SK-N-SH (cell line): ENCODE data around the gene GABRG3. TPM values are rescaled to one million over a fixed set of nuclear protein-coding genes. Genes with fewer than 3 reads are reported as not detected.

Experiments
- CTCF ChIA-PET: fragments of 300-600, 350-600 bp; formaldehyde crosslinking; extraction: SDS; loops from one replicate; lab custom pipeline; 2021; lab: Yijun Ruan, JAX
- POLR2A ChIA-PET: fragments of 350-600 bp; sonication (Branson Sonifier 250); formaldehyde crosslinking; extraction: SDS; loops from one replicate; lab custom pipeline; 2020; ENCODE audit warnings: antibody characterized with exemption, inconsistent platforms; lab: Yijun Ruan, JAX
- DNase-seq: peaks from one replicate; pipeline ENCODE4 v3.0.0; 2012
- H2AFZ ChIP-seq: fragments of 200-600 bp; sonication (generic); 2 replicates; pipeline ENCODE4 v1.8.1; 2016; ENCODE audit warnings: antibody characterized with exemption, mild to moderate bottlenecking, low read depth
- H3F3A ChIP-seq: fragments of 200-600 bp; sonication (generic); replicated peaks from 2 replicates; pipeline ENCODE3; 2016; ENCODE audit warnings: antibody characterized with exemption, mild to moderate bottlenecking; ENCODE audit not compliant: insufficient read depth
- H3K27ac ChIP-seq, 2 experiments: fragments of 200-500 bp in 1 of 2; fragments of 200-600 bp in 1 of 2; sonication (Bioruptor generic) in 1 of 2; sonication (generic), shearing (Covaris generic) in 1 of 2; 2 replicates each; pipeline versions ENCODE4 v1.5.1 to v1.6.1; 2014 to 2016; ENCODE audit warnings: low read depth in 2 of 2, inconsistent platforms in 1 of 2, low read length in 1 of 2, mild to moderate bottlenecking in 1 of 2, mixed read lengths in 1 of 2
- H3K27me3 ChIP-seq: fragments of 200-600 bp; sonication (generic), shearing (Covaris generic); 2 replicates; pipeline ENCODE4 v1.6.1; 2016; ENCODE audit warnings: mixed run types; ENCODE audit not compliant: insufficient read depth
- H3K36me3 ChIP-seq, 2 experiments: fragments of 200-500 bp in 1 of 2; fragments of 200-600 bp in 1 of 2; sonication (Bioruptor generic) in 1 of 2; sonication (generic) in 1 of 2; replicated peaks in 1 of 2; 2 replicates each; pipeline versions ENCODE3 to v1.5.1; 2014 to 2016; ENCODE audit warnings: low read length in 1 of 2, mild to moderate bottlenecking in 1 of 2; ENCODE audit not compliant: insufficient read depth in 2 of 2, control insufficient read depth in 1 of 2
- H3K4me1 ChIP-seq, 2 experiments: fragments of 200-500 bp in 1 of 2; fragments of 200-600 bp in 1 of 2; sonication (Bioruptor generic) in 1 of 2; sonication (generic), shearing (Covaris generic) in 1 of 2; 2 replicates each; pipeline versions ENCODE4 v1.5.1 to v1.6.1; 2014 to 2016; ENCODE audit warnings: low read depth in 1 of 2, low read length in 1 of 2, mixed run types in 1 of 2; ENCODE audit not compliant: insufficient read depth in 2 of 2, control insufficient read depth in 1 of 2
- H3K4me2 ChIP-seq: fragments of 200-600 bp; sonication (generic), shearing (Covaris generic); 2 replicates; pipeline ENCODE4 v1.6.1; 2017; ENCODE audit warnings: mixed run types
- H3K4me3 ChIP-seq, 2 experiments: fragments of 200-500 bp in 1 of 2; fragments of 200-600 bp in 1 of 2; sonication (Bioruptor generic) in 1 of 2; sonication (generic), shearing (Covaris generic) in 1 of 2; 2 replicates each; pipeline versions ENCODE4 v1.5.1 to v1.8.1; 2014 to 2016; ENCODE audit warnings: low read depth in 2 of 2, inconsistent platforms in 1 of 2, low read length in 1 of 2, mild to moderate bottlenecking in 1 of 2, mixed read lengths in 1 of 2, moderate library complexity in 1 of 2
- H3K79me2 ChIP-seq: fragments of 200-600 bp; sonication (generic); 2 replicates; pipeline ENCODE4 v1.8.1; 2017; ENCODE audit warnings: mild to moderate bottlenecking; ENCODE audit not compliant: insufficient read depth
- H3K9ac ChIP-seq: fragments of 200-600 bp; sonication (generic); 2 replicates; pipeline ENCODE4 v1.6.1; 2017; ENCODE audit warnings: mixed run types
- H3K9me2 ChIP-seq: fragments of 200-600 bp; sonication (generic); 2 replicates; pipeline ENCODE4 v1.6.1; 2017; ENCODE audit warnings: mixed run types
- H3K9me3 ChIP-seq: fragments of 200-600 bp; sonication (generic); 2 replicates; pipeline ENCODE4 v1.6.1; 2017; ENCODE audit warnings: mixed run types, mild to moderate bottlenecking, moderate library complexity
- H4K20me1 ChIP-seq: fragments of 200-600 bp; sonication (generic); 2 replicates; pipeline ENCODE4 v1.6.1; 2017; ENCODE audit warnings: mild to moderate bottlenecking, mixed run types; ENCODE audit not compliant: insufficient read depth
- FOXM1 ChIP-seq: IDR thresholded peaks from 2 replicates; pipeline ENCODE4 v1.4.0; 2012; ENCODE audit warnings: low read depth, mild to moderate bottlenecking
- GABPA ChIP-seq: IDR thresholded peaks from 2 replicates; pipeline ENCODE4 v1.4.0; 2012; ENCODE audit warnings: low read depth, mild to moderate bottlenecking
- NFIC ChIP-seq: IDR thresholded peaks from 2 replicates; pipeline ENCODE4 v1.4.0; 2012; ENCODE audit warnings: borderline replicate concordance
- NRF1 ChIP-seq: IDR thresholded peaks from 2 replicates; pipeline ENCODE4 v1.6.1; 2012; ENCODE audit warnings: low read depth, mild to moderate bottlenecking, low read length
- RAD21 ChIP-seq: IDR thresholded peaks from 2 replicates; pipeline ENCODE4 v1.6.1; 2012; ENCODE audit warnings: mild to moderate bottlenecking, low read length
- RCOR1 ChIP-seq: fragments of 150-350 bp; IDR thresholded peaks from 2 replicates; pipeline ENCODE4 v1.6.1; 2017; ENCODE audit warnings: antibody characterized with exemption, low read length
- RFX5 ChIP-seq: IDR thresholded peaks from 2 replicates; pipeline ENCODE4 v1.6.1; 2012; ENCODE audit warnings: mild to moderate bottlenecking, improper control_type of control experiment, low read length
- RXRA ChIP-seq: IDR thresholded peaks from 2 replicates; pipeline ENCODE4 v1.4.0; 2012; ENCODE audit warnings: low read depth, mild to moderate bottlenecking, borderline replicate concordance
- SIN3A ChIP-seq: IDR thresholded peaks from 2 replicates; pipeline ENCODE4 v1.6.1; 2012; ENCODE audit warnings: low read depth, mild to moderate bottlenecking, low read length, moderate library complexity, borderline replicate concordance
- SMC3 ChIP-seq: IDR thresholded peaks from 2 replicates; pipeline ENCODE4 v1.6.1; 2012; ENCODE audit warnings: low read depth, low read length, improper control_type of control experiment
- TEAD4 ChIP-seq: IDR thresholded peaks from 2 replicates; pipeline ENCODE4 v1.4.0; 2012; ENCODE audit warnings: mild to moderate bottlenecking, borderline replicate concordance; ENCODE audit not compliant: insufficient read depth
- WGBS: methylation state at CpG from one replicate; pipeline ENCODE4 v1.1.6; 2017; ENCODE audit warnings: low lambda C conversion rate; 5-methylcytosine and 5-hydroxymethylcytosine counted together
- polyA plus RNA-seq, 3 experiments: library from polyadenylated mRNA; depleted of rRNA; stranded (reverse); fragments of >200 nt; gene quantifications; 2 replicates each; pipeline ENCODE4 v1.2.3, GENCODE V29; 2012

Gene GABRG3
- polyA plus RNA-seq, 1 of the 3 experiments (the other 2 are of a cell fraction), result not detected

- H3K9me3 ChIP-seq, result 0 out of 2 replicates have a peak, but pooled peaks cover 3% of the 10 kb centered on the region
- H2AFZ ChIP-seq, result no peak overlapping the region
- no peak overlapping the region for H3K27ac ChIP-seq
- H3K9ac ChIP-seq, result no peak overlapping the region
- CTCF ChIA-PET, result interaction anchor here (0.9 kb wide), 2 partner anchors 11 to 25 kb away, joined by 3 read pairs; no protein-coding TSS in a partner anchor
- H3K4me1 ChIP-seq, result peaks cover 0 to 30% of the 10 kb centered on the region in 2 experiments; a peak in 2 of 4 replicates
- no peak overlapping the region for H3K4me3 ChIP-seq
- no peaks in the 10 kb centered on the region for H3K9me2 ChIP-seq
- no peaks in the 10 kb centered on the region for H3K79me2 ChIP-seq
- WGBS, result 63% methylated on average over 3 of the region's 3 CpGs
- no peaks in the 10 kb centered on the region for H3K36me3 ChIP-seq
- POLR2A ChIA-PET, result no interaction called here
- H3K4me2 ChIP-seq, result no peak overlapping the region
- no peaks in the 10 kb centered on the region for H4K20me1 ChIP-seq
- no peak for DNase-seq
- H3K27me3 ChIP-seq, result no peaks in the 10 kb centered on the region
- TF ChIP-seq TEAD4, result no peak
- no peak for TF ChIP-seq NRF1
- TF ChIP-seq RFX5, result no peak
- no peaks in the 10 kb centered on the region for H3F3A ChIP-seq
These were observed 126.5 kb downstream of the GABRG3 start for GRCh38 chr15:27097506-27097905.

- no peak for DNase-seq
- no peak overlapping the region for H3K27ac ChIP-seq
- WGBS, result 50% methylated on average over 9 of the region's 9 CpGs
- H3K9ac ChIP-seq, result no peak overlapping the region
- H3K9me2 ChIP-seq, result no peaks in the 10 kb centered on the region
- peaks cover 0 to 4% of the 10 kb centered on the region in 2 experiments; a peak in 1 of 4 replicates for H3K4me1 ChIP-seq
- H3K4me2 ChIP-seq, result no peak overlapping the region
- H3K27me3 ChIP-seq, result no peaks in the 10 kb centered on the region
- H2AFZ ChIP-seq, result no peak overlapping the region
- CTCF ChIA-PET, result interaction anchor here (0.9 to 1.5 kb wide), 3 partner anchors 10 to 42 kb away, joined by 3 to 5 read pairs (median 3); no protein-coding TSS in a partner anchor
- H3K79me2 ChIP-seq, result no peaks in the 10 kb centered on the region
- H3K9me3 ChIP-seq, result 0 out of 2 replicates have a peak, but pooled peaks cover 3% of the 10 kb centered on the region
- H3K4me3 ChIP-seq, result no peak overlapping the region
- H3K36me3 ChIP-seq, result no peaks in the 10 kb centered on the region
- no peaks in the 10 kb centered on the region for H3F3A ChIP-seq
- H4K20me1 ChIP-seq, result no peaks in the 10 kb centered on the region
- POLR2A ChIA-PET, result no interaction called here
- TF ChIP-seq GABPA (no peak), FOXM1 (no peak), RXRA (no peak), RCOR1 (no peak), SMC3 (no peak), NFIC (no peak)
These were observed 131.0 kb downstream of the GABRG3 start for GRCh38 chr15:27101982-27102381.

GRCh38 chr15:27111323-27111722, 140.3 kb downstream of the GABRG3 start:
- H3K9me3 ChIP-seq, result no peaks in the 10 kb centered on the region
- H2AFZ ChIP-seq, result no peak overlapping the region
- CTCF ChIA-PET, result interaction anchor here (1.9 to 2.0 kb wide), 2 partner anchors 10 to 51 kb away, joined by 5 read pairs; no protein-coding TSS in a partner anchor
- no peaks in the 10 kb centered on the region for H3K4me1 ChIP-seq
- H3K4me3 ChIP-seq, result no peak overlapping the region
- H3K27ac ChIP-seq, result no peak overlapping the region
- H4K20me1 ChIP-seq, result no peaks in the 10 kb centered on the region
- no peaks in the 10 kb centered on the region for H3F3A ChIP-seq
- H3K79me2 ChIP-seq, result no peaks in the 10 kb centered on the region
- no peak for DNase-seq
- no peaks in the 10 kb centered on the region for H3K9me2 ChIP-seq
- H3K36me3 ChIP-seq, result no peaks in the 10 kb centered on the region
- WGBS, result 61% methylated on average over 4 of the region's 4 CpGs
- TF ChIP-seq RAD21, result no peak
- TF ChIP-seq NRF1, result no peak
- TF ChIP-seq SIN3A, result no peak
- H3K9ac ChIP-seq, result no peak overlapping the region
- H3K4me2 ChIP-seq, result no peak overlapping the region
- POLR2A ChIA-PET, result no interaction called here
- H3K27me3 ChIP-seq, result no peaks in the 10 kb centered on the region
